Bronchial epithelial cell (primary cell): ENCODE results near the gene TFPI. TPM values are rescaled to one million over a fixed set of nuclear protein-coding genes. Genes with fewer than 3 reads are reported as not detected.

Source experiments
- DNase-seq: peaks from one replicate; pipeline ENCODE4 v3.0.0-alpha.2; 2010; ENCODE audit warnings: low read depth
- FAIRE-seq: peaks from 2 replicates; lab custom pipeline; 2011; peaks lifted over from hg19 to GRCh38; lab: Jason Lieb, UNC
- H3K27me3 ChIP-seq: 2 replicates; pipeline ENCODE4 v1.5.1; 2011; ENCODE audit warnings: low read length; ENCODE audit not compliant: control insufficient read depth, insufficient read depth
- H3K36me3 ChIP-seq: 2 replicates; pipeline ENCODE4 v1.5.1; 2011; ENCODE audit warnings: low read length; ENCODE audit not compliant: control insufficient read depth, insufficient read depth
- H3K4me3 ChIP-seq: 2 replicates; pipeline ENCODE4 v1.5.1; 2011; ENCODE audit warnings: mild to moderate bottlenecking, low read depth, low read length, control low read depth
- CTCF ChIP-seq: IDR thresholded peaks from 2 replicates; pipeline ENCODE4 v1.5.1; 2011; ENCODE audit warnings: mild to moderate bottlenecking, moderate library complexity, low read length, control low read depth, inconsistent platforms; ENCODE audit not compliant: insufficient read depth, severe bottlenecking
- total RNA-seq: library from RNA; depleted of rRNA; stranded (reverse); fragments of >200 nt; gene quantifications from 2 replicates; pipeline ENCODE4 v1.2.1, GENCODE V29; 2014

Gene TFPI
- total RNA-seq, 1 donor from 2014 or later, result 2.1 TPM

GRCh38 chr2:187468262-187468661, 86.0 kb downstream of the TFPI start:
- Histone ChIP-seq H3K4me3 (no peak overlapping the region), H3K27me3 (no peaks in the 10 kb centered on the region), H3K36me3 (no peaks in the 10 kb centered on the region)
- no peak for TF ChIP-seq CTCF
- no peak for FAIRE-seq
- DNase-seq, result peak; percentile 72

- Histone ChIP-seq H3K4me3 (no peak overlapping the region), H3K27me3 (no peaks in the 10 kb centered on the region), H3K36me3 (no peaks in the 10 kb centered on the region)
- TF ChIP-seq CTCF, result no peak
- DNase-seq (no peak), FAIRE-seq (no peak)
Observed at GRCh38 chr2:187466129-187466792, 88.0 kb downstream of the TFPI start.

- no peak for TF ChIP-seq CTCF
- no peak for FAIRE-seq
- H3K36me3 ChIP-seq, result no peaks in the 10 kb centered on the region
- H3K4me3 ChIP-seq, result no peak overlapping the region
- DNase-seq, result no peak
- no peaks in the 10 kb centered on the region for H3K27me3 ChIP-seq
Observed at GRCh38 chr2:187462839-187463238, 91.4 kb downstream of the TFPI start.

- peak overlapping the region; percentile 16 for H3K4me3 ChIP-seq
- H3K27me3 ChIP-seq, result no peaks in the 10 kb centered on the region
- H3K36me3 ChIP-seq, result no peaks in the 10 kb centered on the region
- DNase-seq, result no peak
- FAIRE-seq, result no peak
- TF ChIP-seq CTCF, result no peak
Observed at GRCh38 chr2:187461294-187462261, 92.7 kb downstream of the TFPI start.

GRCh38 chr2:187459256-187459655, 95.0 kb downstream of the TFPI start:
- no peak for TF ChIP-seq CTCF
- H3K27me3 ChIP-seq, result no peaks in the 10 kb centered on the region
- DNase-seq (no peak), FAIRE-seq (no peak)
- H3K36me3 ChIP-seq, result no peaks in the 10 kb centered on the region
- no peak overlapping the region for H3K4me3 ChIP-seq
